IPS-20b (cell line): Measurements from ENCODE around the gene IFNAR1.
"Not testable (repeated sequence)": the region's sequence is repeated elsewhere in the genome, so short reads cannot be mapped to it uniquely, and the experiment has no call there.

ENCODE experiments used
- H3K27ac ChIP-seq: one replicate; pipeline ENCODE4 v1.5.1; 2013; ENCODE audit warnings: low read length
- H3K27me3 ChIP-seq: 2 replicates; pipeline ENCODE4 v1.6.1; 2013; ENCODE audit warnings: mild to moderate bottlenecking, low read length, inconsistent platforms; ENCODE audit not compliant: insufficient read depth
- H3K36me3 ChIP-seq: 2 replicates; pipeline ENCODE4 v1.6.1; 2013; ENCODE audit warnings: low read depth, mild to moderate bottlenecking, inconsistent platforms, low read length, moderate library complexity; ENCODE audit not compliant: insufficient read depth
- H3K4me1 ChIP-seq: 2 replicates; pipeline ENCODE4 v1.6.1; 2013; ENCODE audit warnings: mild to moderate bottlenecking, control low read depth, inconsistent platforms, low read length, moderate library complexity; ENCODE audit not compliant: insufficient read depth
- H3K4me3 ChIP-seq: 2 replicates; pipeline ENCODE4 v1.5.1; 2013; ENCODE audit warnings: mild to moderate bottlenecking, low read length, inconsistent platforms
- H3K9ac ChIP-seq: 2 replicates; pipeline ENCODE4 v1.6.1; 2013; ENCODE audit warnings: low read depth, mild to moderate bottlenecking, inconsistent platforms, low read length, moderate library complexity
- H3K9me3 ChIP-seq: 2 replicates; pipeline ENCODE4 v1.6.1; 2013; ENCODE audit warnings: mild to moderate bottlenecking, low read depth, low read length, inconsistent platforms; ENCODE audit not compliant: insufficient read depth

Gene IFNAR1

GRCh38 chr21:33309778-33310177 lies 15.0 kb upstream of the IFNAR1 start:
- Histone ChIP-seq H3K27ac (no peak overlapping the region), H3K9ac (no peak overlapping the region), H3K27me3 (no peaks in the 10 kb centered on the region), H3K4me3 (no peak overlapping the region), H3K9me3 (no peaks in the 10 kb centered on the region), H3K36me3 (no peaks in the 10 kb centered on the region), H3K4me1 (no peaks in the 10 kb centered on the region)

- Histone ChIP-seq H3K27ac (no peak overlapping the region), H3K9ac (no peak overlapping the region), H3K4me1 (no peaks in the 10 kb centered on the region), H3K27me3 (no peaks in the 10 kb centered on the region), H3K9me3 (no peaks in the 10 kb centered on the region), H3K4me3 (no peak overlapping the region), H3K36me3 (no peaks in the 10 kb centered on the region)
These were observed 12.6 kb upstream of the IFNAR1 start for GRCh38 chr21:33312121-33312520.

- H3K36me3 ChIP-seq = no peaks in the 10 kb centered on the region
- no peak overlapping the region for H3K9ac ChIP-seq
- no peaks in the 10 kb centered on the region for H3K9me3 ChIP-seq
- no peaks in the 10 kb centered on the region for H3K27me3 ChIP-seq
- no peak overlapping the region for H3K4me3 ChIP-seq
- H3K4me1 ChIP-seq = no peaks in the 10 kb centered on the region
- H3K27ac ChIP-seq = no peak overlapping the region
These were observed 11.6 kb upstream of the IFNAR1 start for GRCh38 chr21:33313183-33313582.

GRCh38 chr21:33313611-33314010 lies 11.2 kb upstream of the IFNAR1 start:
- no peaks in the 10 kb centered on the region for H3K27me3 ChIP-seq
- no peak overlapping the region for H3K9ac ChIP-seq
- no peaks in the 10 kb centered on the region for H3K9me3 ChIP-seq
- H3K36me3 ChIP-seq = no peaks in the 10 kb centered on the region
- no peaks in the 10 kb centered on the region for H3K4me1 ChIP-seq
- no peak overlapping the region for H3K4me3 ChIP-seq
- H3K27ac ChIP-seq = no peak overlapping the region

- no peaks in the 10 kb centered on the region for H3K4me1 ChIP-seq
- no peak overlapping the region for H3K27ac ChIP-seq
- no peaks in the 10 kb centered on the region for H3K36me3 ChIP-seq
These were observed 10.7 kb upstream of the IFNAR1 start for GRCh38 chr21:33314111-33314510.

GRCh38 chr21:33315946-33316710 lies 8.6 kb upstream of the IFNAR1 start:
- H3K4me3 ChIP-seq = no peak overlapping the region
- H3K4me1 ChIP-seq = no peaks in the 10 kb centered on the region
- H3K9me3 ChIP-seq = peaks cover 4% of the 10 kb centered on the region; the same call in 1 of the 2 replicates
- H3K9ac ChIP-seq = no peak overlapping the region
- H3K27me3 ChIP-seq = no peaks in the 10 kb centered on the region
- H3K36me3 ChIP-seq = no peaks in the 10 kb centered on the region
- H3K27ac ChIP-seq = no peak overlapping the region

More at GRCh38 chr21:33314111-33314510, 10.7 kb upstream of the IFNAR1 start:
- H3K9me3 ChIP-seq = no peaks in the 10 kb centered on the region
- H3K4me3 ChIP-seq = no peak overlapping the region
- H3K27me3 ChIP-seq = no peaks in the 10 kb centered on the region
- H3K9ac ChIP-seq = no peak overlapping the region

- Histone ChIP-seq H3K36me3 (no peaks in the 10 kb centered on the region), H3K27ac (no peak overlapping the region), H3K27me3 (no peaks in the 10 kb centered on the region), H3K4me3 (no peak overlapping the region), H3K9me3 (peaks cover 9% of the 10 kb centered on the region; the same call in 1 of the 2 replicates), H3K9ac (no peak overlapping the region), H3K4me1 (no peaks in the 10 kb centered on the region)
These were observed 7.6 kb upstream of the IFNAR1 start for GRCh38 chr21:33317145-33317544.

- Histone ChIP-seq H3K4me1 (no peaks in the 10 kb centered on the region), H3K4me3 (no peak overlapping the region), H3K9me3 (peaks cover 9% of the 10 kb centered on the region; the same call in 1 of the 2 replicates), H3K9ac (no peak overlapping the region), H3K36me3 (no peaks in the 10 kb centered on the region), H3K27ac (no peak overlapping the region), H3K27me3 (no peaks in the 10 kb centered on the region)
These were observed 6.8 kb upstream of the IFNAR1 start for GRCh38 chr21:33317786-33318486.

- H3K27ac ChIP-seq, H3K9ac ChIP-seq, H3K9me3 ChIP-seq, H3K4me1 ChIP-seq, H3K27me3 ChIP-seq, H3K36me3 ChIP-seq, H3K4me3 ChIP-seq: not testable (repeated sequence)
These were observed 3.8 kb upstream of the IFNAR1 start for GRCh38 chr21:33321005-33321404.

- H3K27ac ChIP-seq, H3K4me1 ChIP-seq, H3K36me3 ChIP-seq, H3K27me3 ChIP-seq, H3K9me3 ChIP-seq, H3K9ac ChIP-seq: not testable (repeated sequence)
- peak overlapping the region; percentile 76 for H3K4me3 ChIP-seq
These were observed 1.2 kb upstream of the IFNAR1 start for GRCh38 chr21:33323610-33324009.

GRCh38 chr21:33325222-33326067 lies 675 bp downstream of the IFNAR1 start:
- peak overlapping the region; percentile 86 for H3K9ac ChIP-seq
- peak overlapping the region; percentile 76 for H3K4me3 ChIP-seq
- H3K36me3 ChIP-seq = peaks cover 1% of the 10 kb centered on the region; the same call in 1 of the 2 replicates
- H3K27ac ChIP-seq = no peak overlapping the region
- no peaks in the 10 kb centered on the region for H3K4me1 ChIP-seq
- no peaks in the 10 kb centered on the region for H3K27me3 ChIP-seq
- H3K9me3 ChIP-seq = peaks cover 9% of the 10 kb centered on the region; the same call in 1 of the 2 replicates
